K562 (cell line): Measurements from ENCODE around the gene RSF1.

Experiments
- ATF2 ChIP-seq: sonication (generic); formaldehyde crosslinking; IDR thresholded peaks from 2 replicates; pipeline ENCODE4 v1.8.1; 2022; ENCODE audit warnings: missing genetic modification reagents
- BCL6 ChIP-seq: fragments of 250-450 bp; sonication (Bioruptor Pico); IDR thresholded peaks from 2 replicates; pipeline ENCODE4 v1.4.0; 2020
- CREB3 ChIP-seq: fragments of 450-650 bp; conservative IDR thresholded peaks from 2 replicates; pipeline ENCODE4 v1.6.1; 2016; ENCODE audit warnings: missing genetic modification characterization, low read depth, mild to moderate bottlenecking, missing compliant biosample characterization, moderate library complexity
- CTCF ChIP-seq, 3 experiments: IDR thresholded peaks in 2 of 3; conservative IDR thresholded peaks in 1 of 3; 2 replicates each; pipeline ENCODE4 v1.5.1; 2011 to 2012; ENCODE audit warnings: low read length in 3 of 3, mild to moderate bottlenecking in 3 of 3, control low read depth in 2 of 3, improper control_type of control experiment in 1 of 3, inconsistent platforms in 1 of 3, low read depth in 1 of 3, mixed read lengths in 1 of 3, moderate library complexity in 1 of 3; ENCODE audit not compliant: insufficient read depth in 2 of 3
- POLR2AphosphoS5 ChIP-seq: IDR thresholded peaks from 2 replicates; pipeline ENCODE4 v1.6.1; 2011; ENCODE audit warnings: mild to moderate bottlenecking, low read depth, low read length, moderate library complexity; ENCODE audit not compliant: control insufficient read depth, insufficient read depth
- RAD51 ChIP-seq: fragments of 450-650 bp; IDR thresholded peaks from 2 replicates; pipeline ENCODE4 v1.7.1; 2016; ENCODE audit warnings: low read depth, mild to moderate bottlenecking, borderline replicate concordance
- SMAD1 ChIP-seq: fragments of 150-350 bp; IDR thresholded peaks from 2 replicates; pipeline ENCODE4 v1.6.1; 2014; ENCODE audit warnings: low read length, low read depth; ENCODE audit not compliant: partially characterized antibody
- YY1 ChIP-seq, 3 experiments: IDR thresholded peaks; 2 replicates each; pipeline ENCODE4 v1.6.1; 2011; ENCODE audit warnings: low read length in 2 of 3, mild to moderate bottlenecking in 2 of 3, moderate library complexity in 2 of 3, borderline replicate concordance in 1 of 3, control low read depth in 1 of 3, low read depth in 1 of 3; ENCODE audit not compliant: insufficient read depth in 3 of 3, insufficient replicate concordance in 2 of 3, control insufficient read depth in 1 of 3, insufficient read length in 1 of 3; ENCODE audit errors: extremely low read depth in 1 of 3
- ZKSCAN1 ChIP-seq: fragments of 150-350 bp; IDR thresholded peaks from 2 replicates; pipeline ENCODE4 v1.6.1; 2016; ENCODE audit warnings: low read depth, low read length
- ZNF184 ChIP-seq: sonication (generic); formaldehyde crosslinking; IDR thresholded peaks from 2 replicates; pipeline ENCODE4 v1.5.0; 2020; ENCODE audit warnings: missing genetic modification reagents
- ZNF398 ChIP-seq: fragments of 250-450 bp; sonication (Bioruptor Pico); IDR thresholded peaks from 2 replicates; pipeline ENCODE4 v1.8.0; 2021; ENCODE audit warnings: moderate library complexity, mild to moderate bottlenecking, inconsistent platforms

- TF ChIP-seq ZNF398 (CRISPR knock-in tag), result no peak
- no peak for TF ChIP-seq BCL6 (CRISPR knock-in tag)
- no peak for TF ChIP-seq CREB3
- no peak for TF ChIP-seq CTCF (IDR thresholded peaks at IDR 0.05 in 2 of 3, conservative IDR thresholded peaks at IDR 0.05 in 1 of 3; ENCODE audit: insufficient read depth in 2 of 3, low read depth in 1 of 3, low read length in 3 of 3)
- no peak for TF ChIP-seq ZNF184
- no peak for TF ChIP-seq SMAD1
- TF ChIP-seq POLR2AphosphoS5, result no peak
- no peak for TF ChIP-seq ATF2 (CRISPR knock-in tag)
- TF ChIP-seq RAD51, result no peak
- TF ChIP-seq ZKSCAN1, result no peak
- no peak for TF ChIP-seq YY1 (IDR thresholded peaks at IDR 0.05; ENCODE audit: borderline replicate concordance in 1 of 3, control insufficient read depth in 1 of 3, extremely low read depth in 1 of 3, insufficient read depth in 3 of 3, insufficient read length in 1 of 3, insufficient replicate concordance in 2 of 3, low read depth in 1 of 3, low read length in 2 of 3)
Observed at GRCh38 chr11:77771135-77771534, 49.4 kb downstream of the RSF1 start.
